HG03469 (cell line): ENCODE results near the gene COL4A4.

Experiments
- ATAC-seq: cut with Tn5 transposase; IDR thresholded peaks from one replicate; pipeline ENCODE4 v1.9.1; 2021; ENCODE audit warnings: mild to moderate bottlenecking, moderate library complexity, moderate number of reproducible peaks; ENCODE audit not compliant: unreplicated experiment

The COL4A4 gene

GRCh38 chr2:227035711-227036367 lies 128.2 kb downstream of the COL4A4 start:
- ATAC-seq, result no peak

- ATAC-seq, result peak; percentile 45
Observed at GRCh38 chr2:227033471-227034148, 130.4 kb downstream of the COL4A4 start.

GRCh38 chr2:227031379-227031778 lies 132.6 kb downstream of the COL4A4 start:
- no peak for ATAC-seq

GRCh38 chr2:227030789-227031188 lies 133.2 kb downstream of the COL4A4 start:
- ATAC-seq, result no peak

GRCh38 chr2:227029426-227030105 lies 134.4 kb downstream of the COL4A4 start:
- no peak for ATAC-seq

GRCh38 chr2:227025510-227025909 lies 138.5 kb downstream of the COL4A4 start:
- ATAC-seq, result peak; percentile 61

GRCh38 chr2:227022608-227023007 lies 141.4 kb downstream of the COL4A4 start:
- no peak for ATAC-seq

GRCh38 chr2:227020416-227020815 lies 143.6 kb downstream of the COL4A4 start:
- no peak for ATAC-seq

GRCh38 chr2:227016894-227017293 lies 147.1 kb downstream of the COL4A4 start:
- ATAC-seq, result no peak

- no peak for ATAC-seq
Observed at GRCh38 chr2:227013881-227014280, 150.1 kb downstream of the COL4A4 start.

GRCh38 chr2:227013330-227013729 lies 150.7 kb downstream of the COL4A4 start:
- no peak for ATAC-seq

- no peak for ATAC-seq
Observed at GRCh38 chr2:227010433-227010832, 153.6 kb downstream of the COL4A4 start.

- ATAC-seq, result no peak
Observed at GRCh38 chr2:227007940-227008339, 156.1 kb downstream of the COL4A4 start.

GRCh38 chr2:227007148-227007547 lies 156.9 kb downstream of the COL4A4 start:
- no peak for ATAC-seq

- ATAC-seq, result no peak
Observed at GRCh38 chr2:227006189-227006897, 157.7 kb downstream of the COL4A4 start.

- no peak for ATAC-seq
Observed at GRCh38 chr2:227004482-227004881, 159.5 kb downstream of the COL4A4 start.

- no peak for ATAC-seq
Observed at GRCh38 chr2:227000123-227000522, 163.9 kb downstream of the COL4A4 start.

- no peak for ATAC-seq
Observed at GRCh38 chr2:226999661-227000060, 164.3 kb downstream of the COL4A4 start.

- ATAC-seq, result no peak
Observed at GRCh38 chr2:226995625-226996041, 168.4 kb downstream of the COL4A4 start.

- no peak for ATAC-seq
Observed at GRCh38 chr2:226994775-226995174, 169.2 kb downstream of the COL4A4 start.

- ATAC-seq, result no peak
Observed at GRCh38 chr2:226993171-226993570, 170.8 kb downstream of the COL4A4 start.
